H9 (cell line): ENCODE data around the gene DEK. TPM values are rescaled to one million over a fixed set of nuclear protein-coding genes. Genes with fewer than 3 reads are reported as not detected.

Source experiments
- DNase-seq: peaks from one replicate; pipeline ENCODE4 v3.0.0-alpha.2; 2017
- H2AFZ ChIP-seq: one replicate; pipeline ENCODE4 v1.6.1; 2013; ENCODE audit warnings: mild to moderate bottlenecking, low read length, control low read depth, moderate library complexity
- H2AK5ac ChIP-seq: 2 replicates; pipeline ENCODE4 v1.6.1; 2013; ENCODE audit warnings: low read length, control low read depth, mixed read lengths; ENCODE audit not compliant: insufficient read length
- H2BK120ac ChIP-seq: one replicate; pipeline ENCODE4 v1.6.1; 2013; ENCODE audit warnings: low read depth, mild to moderate bottlenecking, low read length, control low read depth, inconsistent platforms; ENCODE audit not compliant: poor library complexity, severe bottlenecking
- H2BK12ac ChIP-seq: 2 replicates; pipeline ENCODE4 v1.6.1; 2013; ENCODE audit warnings: low read length, control low read depth, mixed read lengths, low read depth; ENCODE audit not compliant: insufficient read length
- H2BK15ac ChIP-seq: 2 replicates; pipeline ENCODE4 v1.6.1; 2013; ENCODE audit warnings: low read depth, low read length, control low read depth
- H2BK20ac ChIP-seq: one replicate; pipeline ENCODE4 v1.6.1; 2013; ENCODE audit warnings: low read depth, mild to moderate bottlenecking, low read length, control low read depth, inconsistent platforms; ENCODE audit not compliant: poor library complexity, severe bottlenecking
- H2BK5ac ChIP-seq: 2 replicates; pipeline ENCODE4 v1.6.1; 2013; ENCODE audit warnings: low read length, control low read depth, mixed read lengths; ENCODE audit not compliant: insufficient read length
- H3K14ac ChIP-seq: 2 replicates; pipeline ENCODE4 v1.6.1; 2013; ENCODE audit warnings: low read length, control low read depth; ENCODE audit not compliant: insufficient read depth
- H3K18ac ChIP-seq: 2 replicates; pipeline ENCODE4 v1.6.1; 2013; ENCODE audit warnings: low read depth, mild to moderate bottlenecking, mixed read lengths, low read length, control low read depth; ENCODE audit not compliant: insufficient read length
- H3K23ac ChIP-seq: 2 replicates; pipeline ENCODE4 v1.6.1; 2013; ENCODE audit warnings: low read length, control low read depth, mixed read lengths, low read depth; ENCODE audit not compliant: insufficient read length
- H3K23me2 ChIP-seq: 2 replicates; pipeline ENCODE4 v1.6.1; 2013; ENCODE audit warnings: low read depth, mild to moderate bottlenecking, mixed read lengths, low read length, control low read depth; ENCODE audit not compliant: insufficient read length, poor library complexity, severe bottlenecking
- H3K27ac ChIP-seq: 2 replicates; pipeline ENCODE4 v1.5.1; 2013; ENCODE audit warnings: low read length, control low read depth, mixed read lengths, low read depth; ENCODE audit not compliant: insufficient read length
- H3K27me3 ChIP-seq: 2 replicates; pipeline ENCODE4 v1.6.1; 2013; ENCODE audit warnings: low read length, control low read depth, inconsistent platforms; ENCODE audit not compliant: insufficient read depth
- H3K4ac ChIP-seq: 2 replicates; pipeline ENCODE4 v1.6.1; 2013; ENCODE audit warnings: low read depth, mild to moderate bottlenecking, control low read depth, inconsistent platforms, low read length, moderate library complexity
- H3K4me1 ChIP-seq: 2 replicates; pipeline ENCODE4 v1.6.1; 2013; ENCODE audit warnings: low read length, control low read depth, inconsistent platforms; ENCODE audit not compliant: insufficient read depth
- H3K4me2 ChIP-seq: 2 replicates; pipeline ENCODE4 v1.6.1; 2013; ENCODE audit warnings: low read length, control low read depth, mixed read lengths; ENCODE audit not compliant: insufficient read length, insufficient read depth
- H3K56ac ChIP-seq: 2 replicates; pipeline ENCODE4 v1.6.1; 2013; ENCODE audit warnings: low read depth, mild to moderate bottlenecking, mixed read lengths, low read length, control low read depth; ENCODE audit not compliant: insufficient read length
- H3K79me1 ChIP-seq: 2 replicates; pipeline ENCODE4 v1.6.1; 2013; ENCODE audit warnings: low read depth, mild to moderate bottlenecking, moderate library complexity, low read length, control low read depth, inconsistent platforms; ENCODE audit not compliant: insufficient read depth, poor library complexity, severe bottlenecking
- H3K79me2 ChIP-seq: 2 replicates; pipeline ENCODE4 v1.6.1; 2013; ENCODE audit warnings: low read length, control low read depth, inconsistent platforms; ENCODE audit not compliant: insufficient read depth
- H3K9ac ChIP-seq: 2 replicates; pipeline ENCODE4 v1.6.1; 2013; ENCODE audit warnings: low read length, control low read depth, mixed read lengths; ENCODE audit not compliant: insufficient read length; ENCODE audit errors: extremely low read depth
- H3K9me3 ChIP-seq: one replicate; pipeline ENCODE4 v1.6.1; 2013; ENCODE audit warnings: low read depth, low read length, inconsistent platforms; ENCODE audit not compliant: control insufficient read depth
- H3T11ph ChIP-seq: one replicate; pipeline ENCODE4 v1.6.1; 2013; ENCODE audit warnings: mild to moderate bottlenecking, low read length, control low read depth, inconsistent platforms
- H4K20me1 ChIP-seq: one replicate; pipeline ENCODE4 v1.6.1; 2013; ENCODE audit not compliant: control insufficient read depth, insufficient read length, insufficient read depth
- H4K5ac ChIP-seq: 2 replicates; pipeline ENCODE4 v1.6.1; 2013; ENCODE audit warnings: low read depth, mild to moderate bottlenecking, mixed read lengths, low read length, control low read depth; ENCODE audit not compliant: insufficient read length
- H4K8ac ChIP-seq: replicated peaks from 2 replicates; pipeline ENCODE4 v1.6.1; 2013; ENCODE audit warnings: low read length, control low read depth, mixed read lengths, low read depth; ENCODE audit not compliant: insufficient read length
- H4K91ac ChIP-seq: 2 replicates; pipeline ENCODE4 v1.6.1; 2013; ENCODE audit warnings: low read depth, mild to moderate bottlenecking, moderate library complexity, mixed read lengths, low read length, control low read depth; ENCODE audit not compliant: insufficient read length
- H3K27ac Mint-ChIP-seq, 3 experiments: 2 replicates in 2 of 3; 3 replicates in 1 of 3; pipeline ENCODE4 v1.8.0; 2020 to 2021; ENCODE audit warnings: mixed read lengths in 3 of 3, mild to moderate bottlenecking in 1 of 3, moderate library complexity in 1 of 3
- H3K27me3 Mint-ChIP-seq: 2 replicates; pipeline ENCODE4 v1.8.0; 2021; ENCODE audit warnings: low read depth, mild to moderate bottlenecking, moderate library complexity, mixed read lengths
- H3K36me3 Mint-ChIP-seq, 3 experiments: 2 replicates in 2 of 3; 3 replicates in 1 of 3; pipeline ENCODE4 v1.8.0; 2020 to 2021; ENCODE audit warnings: low read depth in 3 of 3, mixed read lengths in 3 of 3; ENCODE audit not compliant: insufficient read depth in 1 of 3
- H3K4me1 Mint-ChIP-seq, 2 experiments: 2 replicates each; pipeline ENCODE4 v1.8.0; 2020; ENCODE audit warnings: mixed read lengths in 2 of 2
- H3K4me3 Mint-ChIP-seq, 2 experiments: 2 replicates in 1 of 2; 3 replicates in 1 of 2; pipeline ENCODE4 v1.8.0; 2020 to 2021; ENCODE audit warnings: mild to moderate bottlenecking in 2 of 2, mixed read lengths in 2 of 2, moderate library complexity in 1 of 2
- H3K9me3 Mint-ChIP-seq, 2 experiments: 2 replicates in 1 of 2; 3 replicates in 1 of 2; pipeline ENCODE4 v1.8.0; 2020; ENCODE audit warnings: mild to moderate bottlenecking in 2 of 2, mixed read lengths in 2 of 2, moderate library complexity in 1 of 2
- WGBS: extraction: QIAGEN DNeasy Blood & Tissue Kit; methylation state at CpG from one replicate; pipeline ENCODE4 v1.1.7; 2013; ENCODE audit warnings: missing lambda C conversion rate, low lambda C conversion rate, mixed read lengths; ENCODE audit not compliant: insufficient read length; ENCODE audit errors: extremely low coverage; 5-methylcytosine and 5-hydroxymethylcytosine counted together
- total RNA-seq: library from RNA; stranded (reverse); gene quantifications from 2 replicates; pipeline ENCODE4 v1.2.1, GENCODE V29; 2021
- TF ChIP-seq, protein P1 (sequence below): fragments of 200-600 bp; sonication (generic); conservative IDR thresholded peaks from 3 replicates; pipeline ENCODE4 v1.8.0; 2021; ENCODE audit warnings: antibody characterized with exemption, mild to moderate bottlenecking

Gene DEK
- total RNA-seq, 1 experiment from 2014 or later: 217 TPM

DNA sequence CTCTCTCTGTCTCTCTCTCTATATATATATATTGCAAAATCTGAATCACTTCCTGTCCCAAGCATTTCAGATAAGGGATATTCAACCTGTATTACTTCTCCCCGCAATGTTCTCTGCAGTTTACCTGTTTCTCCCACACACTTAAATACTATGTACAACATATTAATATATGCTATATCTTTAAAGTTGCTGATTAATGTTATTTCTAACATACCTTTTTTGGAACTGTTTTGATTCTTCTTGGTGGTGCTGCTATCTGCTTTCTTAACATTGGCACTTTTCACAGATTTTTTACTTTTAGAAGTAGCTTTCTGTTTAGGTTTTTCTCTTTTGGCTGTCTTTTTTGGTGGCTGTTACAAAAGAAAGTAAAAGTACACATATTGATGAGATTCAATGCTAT lies 27.2 kb downstream of the DEK start:
- no CpG with 5 or more reads among the region's 1 CpG for WGBS
- no peak overlapping the region for H2AFZ ChIP-seq
- Mint-ChIP-seq H3K4me1 (peaks cover 16% of the 10 kb centered on the region in 2 experiments), H3K4me3 (no peak overlapping the region), H3K27me3 (no peaks in the 10 kb centered on the region), H3K9me3 (peaks cover 25 to 26% of the 10 kb centered on the region in 2 experiments), H3K27ac (peak overlapping the region in 1 of 3 experiments; percentile 24; a peak in 1 of 7 replicates), H3K36me3 (peaks cover 80 to 92% (median 83%) of the 10 kb centered on the region in 3 experiments)
- H3K14ac ChIP-seq: no peak overlapping the region
- H3K79me1 ChIP-seq: peaks cover 14% of the 10 kb centered on the region
- no peak overlapping the region for H3K23ac ChIP-seq
- no peak overlapping the region for H4K91ac ChIP-seq
- H3K27ac ChIP-seq: no peak overlapping the region
- peaks cover 6% of the 10 kb centered on the region; the same call in 1 of the 2 replicates for H3K79me2 ChIP-seq
- no peak overlapping the region for H4K5ac ChIP-seq
- no peak overlapping the region for H2BK15ac ChIP-seq
- H3K18ac ChIP-seq: no peak overlapping the region
- no peak overlapping the region for H2BK12ac ChIP-seq
- no peak overlapping the region for H4K8ac ChIP-seq
- no peak overlapping the region for H3T11ph ChIP-seq
- no peak for DNase-seq
- H4K20me1 ChIP-seq: no peaks in the 10 kb centered on the region
- no peak overlapping the region for H2AK5ac ChIP-seq
- H3K4me1 ChIP-seq: no peaks in the 10 kb centered on the region; the same call in 1 of the 2 replicates
- H3K23me2 ChIP-seq: no peaks in the 10 kb centered on the region
- no peak overlapping the region for H2BK120ac ChIP-seq
- H3K4ac ChIP-seq: no peak overlapping the region
- no peaks in the 10 kb centered on the region for H3K9me3 ChIP-seq
- no peak overlapping the region for H3K4me2 ChIP-seq
- no peak overlapping the region for H2BK5ac ChIP-seq
- no peak overlapping the region for H2BK20ac ChIP-seq
- H3K56ac ChIP-seq: no peak overlapping the region
- H3K9ac ChIP-seq: no peak overlapping the region
- TF ChIP-seq, protein P1, sequence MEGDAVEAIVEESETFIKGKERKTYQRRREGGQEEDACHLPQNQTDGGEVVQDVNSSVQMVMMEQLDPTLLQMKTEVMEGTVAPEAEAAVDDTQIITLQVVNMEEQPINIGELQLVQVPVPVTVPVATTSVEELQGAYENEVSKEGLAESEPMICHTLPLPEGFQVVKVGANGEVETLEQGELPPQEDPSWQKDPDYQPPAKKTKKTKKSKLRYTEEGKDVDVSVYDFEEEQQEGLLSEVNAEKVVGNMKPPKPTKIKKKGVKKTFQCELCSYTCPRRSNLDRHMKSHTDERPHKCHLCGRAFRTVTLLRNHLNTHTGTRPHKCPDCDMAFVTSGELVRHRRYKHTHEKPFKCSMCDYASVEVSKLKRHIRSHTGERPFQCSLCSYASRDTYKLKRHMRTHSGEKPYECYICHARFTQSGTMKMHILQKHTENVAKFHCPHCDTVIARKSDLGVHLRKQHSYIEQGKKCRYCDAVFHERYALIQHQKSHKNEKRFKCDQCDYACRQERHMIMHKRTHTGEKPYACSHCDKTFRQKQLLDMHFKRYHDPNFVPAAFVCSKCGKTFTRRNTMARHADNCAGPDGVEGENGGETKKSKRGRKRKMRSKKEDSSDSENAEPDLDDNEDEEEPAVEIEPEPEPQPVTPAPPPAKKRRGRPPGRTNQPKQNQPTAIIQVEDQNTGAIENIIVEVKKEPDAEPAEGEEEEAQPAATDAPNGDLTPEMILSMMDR: no peak
- H3K27me3 ChIP-seq: no peaks in the 10 kb centered on the region
